IMR-90 (cell line): Measurements from ENCODE around the gene ETV3L. TPM values are rescaled to one million over a fixed set of nuclear protein-coding genes. Genes with fewer than 3 reads are reported as not detected.

ENCODE experiments used
- ATAC-seq: fragments of 200-7000 bp; cut with Tn5 transposase; 2 replicates; pipeline ENCODE4 v1.9.1; 2020; ENCODE audit warnings: low read depth, mild to moderate bottlenecking, moderate library complexity
- BruUV-seq: library from RNA; stranded (reverse); fragments of 400-500 nt; replicated peaks from 2 replicates; lab custom pipeline; 2021; lab: Mats Ljungman, UMichigan
- CTCF ChIA-PET: fragments of 300-600 bp; formaldehyde crosslinking; extraction: SDS; loops from one replicate; lab custom pipeline; 2021; ENCODE audit warnings: antibody characterized with exemption; lab: Yijun Ruan, JAX
- POLR2A ChIA-PET: fragments of 300-600 bp; sonication (Branson Sonifier 250); formaldehyde crosslinking; loops from one replicate; lab custom pipeline; 2022; ENCODE audit warnings: antibody characterized with exemption; ENCODE audit not compliant: unreplicated experiment; lab: Charles Lee
- DNase-seq: peaks from one replicate; pipeline ENCODE4 v3.0.0; 2013
- H2AFZ ChIP-seq: replicated peaks from 2 replicates; pipeline ENCODE3; 2013; ENCODE audit warnings: low read length, mild to moderate bottlenecking; ENCODE audit not compliant: poor library complexity
- H2AK5ac ChIP-seq: 2 replicates; pipeline ENCODE4 v1.6.1; 2013; ENCODE audit warnings: low read depth, low read length, inconsistent platforms
- H2AK9ac ChIP-seq: replicated peaks from 2 replicates; pipeline ENCODE3; 2013; ENCODE audit warnings: mild to moderate bottlenecking, low read depth, low read length, moderate library complexity; ENCODE audit not compliant: poor library complexity
- H2BK120ac ChIP-seq: 2 replicates; pipeline ENCODE4 v1.6.1; 2013; ENCODE audit warnings: low read depth, low read length, inconsistent platforms
- H2BK15ac ChIP-seq: 3 replicates; pipeline ENCODE4 v1.6.1; 2013; ENCODE audit warnings: low read depth, low read length, inconsistent platforms
- H2BK20ac ChIP-seq: 2 replicates; pipeline ENCODE4 v1.6.1; 2013; ENCODE audit warnings: low read depth, mild to moderate bottlenecking, inconsistent platforms, low read length, moderate library complexity
- H2BK5ac ChIP-seq: 2 replicates; pipeline ENCODE4 v1.6.1; 2013; ENCODE audit warnings: mild to moderate bottlenecking, low read depth, low read length, inconsistent platforms; ENCODE audit not compliant: poor library complexity, severe bottlenecking
- H3K14ac ChIP-seq: replicated peaks from 2 replicates; pipeline ENCODE4 v1.6.1; 2013; ENCODE audit warnings: low read depth, low read length, inconsistent platforms
- H3K18ac ChIP-seq: 2 replicates; pipeline ENCODE4 v1.6.1; 2013; ENCODE audit warnings: low read depth, low read length, control low read depth
- H3K23ac ChIP-seq: 2 replicates; pipeline ENCODE4 v1.6.1; 2013; ENCODE audit warnings: low read depth, low read length, inconsistent platforms
- H3K27ac ChIP-seq: 2 replicates; pipeline ENCODE4 v1.5.1; 2013; ENCODE audit warnings: mild to moderate bottlenecking, control low read depth, low read length; ENCODE audit not compliant: insufficient read depth
- H3K27me3 ChIP-seq: 2 replicates; pipeline ENCODE4 v1.6.1; 2013; ENCODE audit warnings: low read length; ENCODE audit not compliant: control insufficient read depth, insufficient read depth
- H3K36me3 ChIP-seq: 2 replicates; pipeline ENCODE4 v1.6.1; 2013; ENCODE audit warnings: low read length, mixed read lengths; ENCODE audit not compliant: control insufficient read depth, insufficient read depth
- H3K4ac ChIP-seq: 2 replicates; pipeline ENCODE4 v1.6.1; 2013; ENCODE audit warnings: low read depth, low read length, inconsistent platforms
- H3K4me1 ChIP-seq: 2 replicates; pipeline ENCODE4 v1.6.1; 2013; ENCODE audit warnings: low read length, mixed read lengths; ENCODE audit not compliant: control insufficient read depth, insufficient read depth
- H3K4me2 ChIP-seq: 2 replicates; pipeline ENCODE4 v1.6.1; 2013; ENCODE audit warnings: low read depth, mild to moderate bottlenecking, control low read depth, low read length, moderate library complexity
- H3K4me3 ChIP-seq: 2 replicates; pipeline ENCODE4 v1.5.1; 2013; ENCODE audit warnings: low read depth, mild to moderate bottlenecking, control low read depth, low read length, moderate library complexity; ENCODE audit not compliant: insufficient read depth
- H3K56ac ChIP-seq: 2 replicates; pipeline ENCODE4 v1.6.1; 2013; ENCODE audit warnings: low read length, inconsistent platforms; ENCODE audit not compliant: insufficient read depth; ENCODE audit errors: extremely low read depth
- H3K79me1 ChIP-seq, 2 experiments: 2 replicates each; pipeline ENCODE4 v1.6.1; 2013; ENCODE audit warnings: low read length in 2 of 2, inconsistent platforms in 1 of 2, low read depth in 1 of 2
- H3K9ac ChIP-seq: 2 replicates; pipeline ENCODE4 v1.6.1; 2013; ENCODE audit warnings: low read depth, low read length, control low read depth
- H3K9me1 ChIP-seq: 2 replicates; pipeline ENCODE4 v1.6.1; 2013; ENCODE audit warnings: low read length, inconsistent platforms; ENCODE audit not compliant: insufficient read depth
- H3K9me3 ChIP-seq: 2 replicates; pipeline ENCODE4 v1.6.1; 2013; ENCODE audit warnings: low read length; ENCODE audit not compliant: control insufficient read depth, insufficient read depth
- H4K20me1 ChIP-seq: 2 replicates; pipeline ENCODE4 v1.6.1; 2013; ENCODE audit warnings: low read length, inconsistent platforms; ENCODE audit not compliant: insufficient read depth
- H4K5ac ChIP-seq: 2 replicates; pipeline ENCODE4 v1.6.1; 2013; ENCODE audit warnings: mild to moderate bottlenecking, low read depth, low read length, control low read depth
- H4K8ac ChIP-seq, 2 experiments: 2 replicates each; pipeline ENCODE4 v1.6.1; 2013; ENCODE audit warnings: low read depth in 2 of 2, low read length in 2 of 2, control low read depth in 1 of 2, inconsistent platforms in 1 of 2
- H4K91ac ChIP-seq: 2 replicates; pipeline ENCODE4 v1.6.1; 2013; ENCODE audit warnings: low read depth, low read length, inconsistent platforms; ENCODE audit not compliant: insufficient read depth
- FOS ChIP-seq: fragments of 150-350 bp; IDR thresholded peaks from 2 replicates; pipeline ENCODE4 v1.6.1; 2016; ENCODE audit warnings: low read depth, low read length
- MAFK ChIP-seq: IDR thresholded peaks from 2 replicates; pipeline ENCODE4 v1.6.1; 2012; ENCODE audit warnings: low read depth, low read length, improper control_type of control experiment
- POLR2A ChIP-seq: IDR thresholded peaks from 2 replicates; pipeline ENCODE4 v1.6.1; 2012; ENCODE audit warnings: mild to moderate bottlenecking, low read depth, low read length
- WGBS, 2 experiments: methylation state at CpG; one replicate each; pipeline versions ENCODE4 v1.1.5 to v1.1.7; 2013; ENCODE audit warnings: missing lambda C conversion rate in 2 of 2; ENCODE audit not compliant: insufficient read length in 1 of 2; ENCODE audit errors: extremely low coverage in 2 of 2; 5-methylcytosine and 5-hydroxymethylcytosine counted together
- dilution Hi-C: fragments of 300-500 bp; cut with HindIII; formaldehyde crosslinking; loops from one replicate; pipeline ENCODE4 v1.14.3; 2018; ENCODE audit warnings: low sequenced_read_pairs; ENCODE audit not compliant: unreplicated experiment
- in situ Hi-C: fragments of 300-500 bp; cut with MboI; formaldehyde crosslinking; loops from 3 replicates; pipeline ENCODE4 v1.14.3; 2019; ENCODE audit warnings: low sequenced_read_pairs, inconsistent platforms, mixed read lengths
- intact Hi-C: fragments of 100-400 bp; cut with micrococcal nuclease; formaldehyde crosslinking; loops from 2 replicates; pipeline ENCODE4 v1.10.0; 2022
- polyA plus RNA-seq, 3 experiments: library from polyadenylated mRNA; depleted of rRNA; stranded (reverse); fragments of >200 nt; gene quantifications; 2 replicates each; pipeline ENCODE4 v1.2.3, GENCODE V29; 2012; ENCODE audit warnings: low replicate concordance in 1 of 3
- total RNA-seq: library from RNA; depleted of rRNA; stranded (reverse); fragments of >200 nt; gene quantifications from 2 replicates; pipeline ENCODE4 v1.2.3, GENCODE V29; 2012

Gene ETV3L
- total and polyA plus RNA-seq, 2 of the 4 experiments (the other 2 are of a cell fraction): not detected

DNA sequence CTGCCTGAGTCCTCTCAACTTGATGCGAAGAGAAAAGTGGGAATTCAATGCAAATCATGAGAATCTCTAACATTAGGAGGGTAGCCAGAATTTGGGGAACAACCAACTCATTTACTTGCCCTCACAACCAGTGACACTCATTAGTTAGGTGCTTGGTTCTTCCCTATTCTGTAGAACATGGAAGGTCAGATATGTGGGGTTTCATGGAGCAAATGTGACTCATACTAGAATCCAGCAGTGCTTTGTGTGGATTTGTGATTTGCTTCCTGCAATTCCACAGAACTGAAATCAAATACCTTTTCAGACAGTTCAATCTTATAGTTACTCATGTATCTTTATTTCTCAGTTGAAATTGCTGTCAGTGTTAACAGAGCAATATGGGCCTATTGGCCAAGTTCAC is 45.5 kb upstream of the ETV3L start:
- H2BK120ac ChIP-seq: no peak overlapping the region
- H2BK20ac ChIP-seq: no peak overlapping the region
- no peak overlapping the region for H3K56ac ChIP-seq
- no peaks in the 10 kb centered on the region for H3K36me3 ChIP-seq
- WGBS, 2 experiments: no CpG with 5 or more reads among the region's 1 CpG
- TF ChIP-seq MAFK (no peak), FOS (0 out of 2 replicates have a peak, but pooled peaks have one; percentile 19), POLR2A (no peak)
- intact Hi-C loops: no loop called here
- peaks cover 4% of the 10 kb centered on the region; the same call in 1 of the 2 replicates for H3K4me1 ChIP-seq
- H3K4me3 ChIP-seq: no peak overlapping the region
- no peaks in the 10 kb centered on the region for H4K20me1 ChIP-seq
- ATAC-seq: no peak
- no peak overlapping the region for H3K14ac ChIP-seq
- no peak overlapping the region for H3K9ac ChIP-seq
- no peak overlapping the region for H4K91ac ChIP-seq
- H2BK5ac ChIP-seq: no peak overlapping the region
- in situ Hi-C loops: no loop called here
- H2AK5ac ChIP-seq: no peak overlapping the region
- dilution Hi-C loops: no loop called here
- H3K9me1 ChIP-seq: 0 out of 2 replicates have a peak, but pooled peaks cover 3% of the 10 kb centered on the region
- peak; percentile 41 for DNase-seq
- no TSS peak for BruUV-seq
- ChIA-PET CTCF (interaction anchor here (2.0 kb wide), 1 partner anchor 55 kb away, joined by 11 read pairs; no protein-coding TSS in a partner anchor), POLR2A (no interaction called here)
- H4K5ac ChIP-seq: no peak overlapping the region
- H3K79me1 ChIP-seq: no peaks in the 10 kb centered on the region
- H3K23ac ChIP-seq: no peak overlapping the region
- no peak overlapping the region for H2AFZ ChIP-seq
- H3K18ac ChIP-seq: no peak overlapping the region
- H4K8ac ChIP-seq: no peak overlapping the region
- H3K4ac ChIP-seq: no peak overlapping the region
- H3K27me3 ChIP-seq: no peaks in the 10 kb centered on the region
- no peaks in the 10 kb centered on the region for H3K9me3 ChIP-seq
- no peak overlapping the region for H3K27ac ChIP-seq
- H2BK15ac ChIP-seq: no peak overlapping the region
- H2AK9ac ChIP-seq: no peak overlapping the region
- H3K4me2 ChIP-seq: no peak overlapping the region
